Stimulated activated CD8-positive, alpha-beta memory T cell treated with anti-CD3 and anti-CD28 coated beads, Interleukin-12 subunit alpha, Interleukin-12 subunit beta, amount 100 ng/mL, for 1 hour (primary cell): ENCODE results near the gene DENND5A.
"Not testable (repeated sequence)": the region's sequence is repeated elsewhere in the genome, so short reads cannot be mapped to it uniquely, and the experiment has no call there.

Source experiments
- DNase-seq: peaks from one replicate; pipeline ENCODE4 v3.0.0-alpha.2; 2020; ENCODE audit warnings: low read depth

DENND5A gene

GRCh38 chr11:9210922-9211320 lies 54.2 kb downstream of the DENND5A start:
- no peak for DNase-seq

DNA sequence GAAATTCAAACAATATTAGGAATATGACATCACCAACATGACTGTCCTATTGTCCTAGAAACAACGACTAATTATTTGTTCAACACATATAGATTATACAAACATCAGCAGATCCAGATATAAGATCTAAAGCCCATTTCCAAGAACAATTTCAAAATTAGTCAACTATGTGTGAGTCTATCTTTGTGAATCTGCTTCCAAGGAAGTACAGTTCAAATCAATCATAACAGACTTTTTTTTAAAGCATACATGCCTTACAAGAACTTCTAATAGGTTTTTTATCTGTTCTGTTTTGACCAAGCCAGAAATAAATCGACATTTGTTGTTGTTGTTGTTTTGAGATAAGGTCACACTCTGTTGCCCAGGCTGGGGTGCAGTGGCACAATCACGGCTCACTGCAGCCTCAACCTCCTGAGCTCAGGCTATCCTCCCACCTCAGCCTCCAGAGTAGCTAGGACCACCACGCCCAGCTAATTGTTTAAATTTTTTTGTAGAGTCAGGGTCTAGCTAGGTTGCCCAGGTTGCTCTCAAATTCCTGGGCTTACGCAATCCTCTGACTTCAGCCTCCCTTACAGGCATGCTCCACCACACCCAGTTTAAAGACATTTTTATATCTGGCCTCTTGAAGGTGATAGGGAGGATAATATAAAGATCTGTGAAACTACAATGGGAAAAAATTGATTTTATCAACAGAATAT lies 54.8 kb downstream of the DENND5A start:
- no peak for DNase-seq

- DNase-seq, result not testable (repeated sequence)
Observed at GRCh38 chr11:9209604-9210003, 55.5 kb downstream of the DENND5A start.

DNA sequence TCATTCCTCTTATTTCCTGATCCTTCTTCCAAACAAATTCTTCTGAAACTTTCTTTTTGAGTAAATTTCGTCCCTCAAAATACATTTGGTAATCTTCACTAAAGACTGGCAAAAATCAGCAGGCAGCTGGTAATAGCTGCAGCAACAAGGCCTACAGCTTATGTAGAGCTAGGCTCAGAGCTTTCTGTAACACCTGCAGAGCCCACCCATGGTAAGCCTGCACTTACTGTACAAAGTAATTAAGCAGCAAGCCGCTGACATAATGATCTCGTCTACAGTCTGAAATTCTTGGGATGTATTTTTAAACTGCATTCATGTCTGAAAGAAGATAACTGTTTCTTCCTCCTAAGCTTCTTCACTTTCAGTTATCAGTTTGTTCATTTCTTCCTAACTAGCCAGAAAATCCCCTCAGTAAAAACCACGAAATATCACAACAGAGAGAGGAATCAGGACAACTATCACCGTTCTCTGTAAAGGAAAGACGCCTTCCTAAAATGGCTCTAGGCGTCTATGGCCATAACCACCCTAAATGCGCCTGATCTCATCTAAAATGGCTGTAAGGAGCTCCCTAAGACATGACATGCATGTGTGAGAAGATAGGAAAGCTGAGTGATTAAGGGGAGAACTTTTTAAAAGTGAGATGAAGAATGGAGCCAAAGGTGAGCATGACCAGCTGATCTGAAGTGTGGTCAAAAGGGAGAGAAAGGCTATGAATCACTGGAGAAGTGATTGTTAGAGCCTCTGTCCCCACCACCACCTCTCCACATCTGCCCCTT lies 56.2 kb downstream of the DENND5A start:
- no peak for DNase-seq

DNA sequence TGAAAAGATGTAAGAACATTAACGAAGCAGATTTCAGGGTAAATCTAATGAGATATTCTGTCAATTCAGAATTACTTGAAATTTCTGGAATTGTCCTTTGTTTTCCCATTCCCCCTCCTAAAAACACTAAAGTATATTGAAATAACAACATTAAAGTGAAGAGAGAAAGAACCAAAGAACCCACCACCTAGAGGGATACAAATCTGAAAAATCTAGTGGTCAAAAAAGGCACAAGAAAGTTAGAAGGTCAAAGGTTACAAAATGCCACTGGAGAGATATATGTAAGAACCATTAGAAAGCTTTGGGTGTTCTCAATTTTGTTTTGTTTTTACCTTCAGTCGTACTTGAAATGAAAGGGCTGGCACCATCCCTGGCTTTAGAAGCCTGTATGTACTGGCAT lies 57.9 kb downstream of the DENND5A start:
- DNase-seq, result no peak

- DNase-seq, result no peak
Observed at GRCh38 chr11:9206496-9206895, 58.7 kb downstream of the DENND5A start.

DNA sequence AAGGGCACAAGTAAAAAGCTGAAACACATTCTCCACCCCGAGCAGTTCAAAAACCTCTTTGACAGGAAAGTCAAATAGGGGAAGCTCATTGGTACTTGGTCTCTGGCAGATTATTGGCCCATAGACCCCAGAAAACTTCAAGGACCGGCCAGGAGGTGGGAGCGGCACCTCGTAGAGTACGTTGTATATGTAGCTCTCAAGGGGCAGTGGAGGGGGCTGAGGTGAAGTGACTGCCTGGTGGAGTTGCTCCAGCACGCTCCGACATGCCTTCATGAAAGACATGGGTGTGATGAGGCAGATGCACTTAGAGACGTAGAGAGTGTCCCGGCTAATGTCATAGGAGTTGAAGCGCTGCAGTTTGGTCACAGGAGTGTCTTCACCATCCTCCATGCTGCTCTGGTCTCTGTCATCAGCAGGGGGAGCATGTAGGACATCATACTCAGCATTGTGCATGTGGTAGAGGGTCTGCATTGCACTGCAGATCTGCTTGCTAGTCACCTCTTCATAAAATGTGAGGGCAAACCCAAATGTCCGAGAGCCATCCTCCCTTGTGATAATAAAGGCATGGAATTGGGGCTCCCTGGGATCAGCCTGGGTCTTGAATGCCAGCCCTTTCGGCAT lies 61.3 kb downstream of the DENND5A start:
- DNase-seq, result no peak

GRCh38 chr11:9201372-9202162 lies 63.6 kb downstream of the DENND5A start:
- no peak for DNase-seq

DNA sequence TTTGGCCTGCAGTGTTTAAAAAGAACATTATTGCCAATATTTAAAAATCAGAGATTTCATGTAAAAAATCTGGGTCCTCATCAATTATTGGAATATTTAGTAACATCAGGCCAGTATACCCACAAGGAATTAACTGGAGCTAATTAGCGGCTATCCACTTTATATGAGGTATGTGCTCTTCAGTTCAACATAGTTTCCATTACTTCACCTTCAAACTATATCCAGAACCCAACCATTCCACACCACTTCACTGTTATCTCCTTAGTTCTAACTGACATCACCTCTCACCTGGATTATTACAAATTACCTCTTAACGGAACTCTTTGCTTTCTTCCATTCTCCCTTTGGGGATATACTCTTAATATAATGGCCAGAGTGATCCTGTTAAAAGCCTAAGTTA lies 64.7 kb downstream of the DENND5A start:
- DNase-seq, result no peak

- no peak for DNase-seq
Observed at GRCh38 chr11:9193316-9193715, 71.8 kb downstream of the DENND5A start.

- no peak for DNase-seq
Observed at GRCh38 chr11:9192561-9192960, 72.6 kb downstream of the DENND5A start.

GRCh38 chr11:9190326-9191016 lies 74.7 kb downstream of the DENND5A start:
- DNase-seq, result not testable (repeated sequence)

- DNase-seq, result not testable (repeated sequence)
Observed at GRCh38 chr11:9188860-9189259, 76.3 kb downstream of the DENND5A start.

- DNase-seq, result no peak
Observed at GRCh38 chr11:9187616-9188015, 77.5 kb downstream of the DENND5A start.

- no peak for DNase-seq
Observed at GRCh38 chr11:9184516-9184915, 80.6 kb downstream of the DENND5A start.

DNA sequence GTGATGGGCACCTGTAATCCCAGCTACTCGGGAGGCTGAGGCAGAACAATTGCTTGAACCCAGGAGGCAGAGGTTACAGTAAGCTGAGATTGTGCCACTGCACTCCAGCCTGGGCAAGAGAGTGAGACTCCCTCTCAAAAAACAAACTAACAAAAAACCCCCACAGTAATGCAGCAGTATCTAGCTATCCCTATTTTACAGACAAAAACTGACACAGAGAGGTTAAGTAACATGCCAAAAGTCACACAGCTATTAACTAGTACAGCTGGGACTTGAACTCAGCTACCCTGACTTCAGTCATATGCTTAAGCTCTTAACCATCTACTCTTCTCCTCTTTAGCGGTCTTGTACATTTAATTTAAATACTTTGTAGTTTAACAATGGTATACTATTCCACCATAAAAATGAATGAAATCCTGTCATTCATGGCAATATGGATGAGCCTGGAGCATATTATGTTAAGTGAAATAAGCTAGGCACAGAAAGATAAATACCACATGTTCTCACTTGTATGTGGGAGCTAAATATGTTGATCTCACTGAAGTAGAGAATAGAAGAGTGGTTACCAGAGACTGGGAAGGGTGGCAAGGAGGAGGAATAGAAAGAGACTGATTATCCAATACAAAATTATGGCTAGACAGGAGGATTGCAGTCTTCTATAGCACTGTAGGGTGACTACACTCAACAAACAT lies 82.8 kb downstream of the DENND5A start:
- no peak for DNase-seq

- no peak for DNase-seq
Observed at GRCh38 chr11:9180784-9181183, 84.4 kb downstream of the DENND5A start.

- DNase-seq, result no peak
Observed at GRCh38 chr11:9179141-9179540, 86.0 kb downstream of the DENND5A start.

- no peak for DNase-seq
Observed at GRCh38 chr11:9178716-9179115, 86.4 kb downstream of the DENND5A start.

GRCh38 chr11:9177438-9178091 lies 87.6 kb downstream of the DENND5A start:
- DNase-seq, result no peak

DNA sequence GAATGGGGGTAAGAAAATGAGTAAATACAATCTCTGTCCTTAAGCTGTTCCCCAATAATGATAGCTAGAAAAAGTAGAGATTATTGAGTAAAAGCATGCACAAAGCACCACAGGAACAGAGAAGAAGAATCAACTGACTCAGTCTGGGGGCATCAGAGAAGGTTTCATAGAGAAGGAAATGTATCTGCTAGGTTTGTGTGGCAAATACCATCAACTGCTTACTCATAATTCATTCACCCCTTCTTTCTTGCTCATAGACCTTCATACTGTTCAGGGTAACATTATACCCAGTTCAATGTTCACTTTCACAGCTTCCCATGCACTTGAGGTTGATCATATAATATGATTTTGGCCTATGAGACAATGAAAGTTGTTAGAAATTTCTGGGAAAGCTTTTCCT lies 88.6 kb downstream of the DENND5A start:
- DNase-seq, result no peak
